PC-9 (cell line): Measurements from ENCODE around the gene NTNG1. TPM values are rescaled to one million over a fixed set of nuclear protein-coding genes. Genes with fewer than 3 reads are reported as not detected.

Experiments
- BruUV-seq: library from RNA; stranded (reverse); fragments of 400-500 nt; replicated peaks from 2 replicates; lab custom pipeline; 2021; lab: Mats Ljungman, UMichigan
- CTCF ChIA-PET: fragments of 300-600 bp; sonication (Branson Sonifier 250); formaldehyde crosslinking; loops from one replicate; lab custom pipeline; 2022; ENCODE audit warnings: antibody characterized with exemption; lab: Charles Lee
- POLR2A ChIA-PET: fragments of 300-600 bp; sonication (Branson Sonifier 250); formaldehyde crosslinking; loops from one replicate; lab custom pipeline; 2022; ENCODE audit warnings: antibody characterized with exemption; ENCODE audit not compliant: unreplicated experiment; lab: Charles Lee
- DNase-seq, 2 experiments: peaks; one replicate each; pipeline versions ENCODE4 v3.0.0 to v3.0.0-alpha.2; 2015 to 2022; ENCODE audit warnings: mixed read lengths in 1 of 2
- H2AFZ ChIP-seq: fragments of 200-600 bp; sonication (generic); 2 replicates; pipeline ENCODE4 v1.8.1; 2017; ENCODE audit warnings: antibody characterized with exemption
- H3F3A ChIP-seq: fragments of 200-600 bp; sonication (generic); 2 replicates; pipeline ENCODE4 v1.8.1; 2017; ENCODE audit warnings: antibody characterized with exemption, mild to moderate bottlenecking, low read depth; ENCODE audit not compliant: insufficient read depth
- H3K27ac ChIP-seq: fragments of 200-600 bp; sonication (generic); 2 replicates; pipeline ENCODE4 v1.6.1; 2016; ENCODE audit warnings: mixed run types
- H3K27me3 ChIP-seq: fragments of 200-600 bp; sonication (generic); 2 replicates; pipeline ENCODE4 v1.6.1; 2016; ENCODE audit warnings: low read depth, mixed run types; ENCODE audit not compliant: insufficient read depth
- H3K36me3 ChIP-seq: fragments of 200-600 bp; sonication (generic); 2 replicates; pipeline ENCODE4 v1.6.1; 2016; ENCODE audit warnings: low read depth, mixed run types
- H3K4me1 ChIP-seq: fragments of 200-600 bp; sonication (generic); replicated peaks from 2 replicates; pipeline ENCODE4 v1.6.1; 2016; ENCODE audit warnings: mixed run types; ENCODE audit not compliant: insufficient read depth
- H3K4me2 ChIP-seq: fragments of 200-600 bp; sonication (generic); 2 replicates; pipeline ENCODE4 v1.6.1; 2017; ENCODE audit warnings: mixed run types
- H3K4me3 ChIP-seq: fragments of 200-600 bp; sonication (generic); 2 replicates; pipeline ENCODE4 v1.6.1; 2016; ENCODE audit warnings: mixed run types
- H3K79me2 ChIP-seq: fragments of 200-600 bp; sonication (generic); 2 replicates; pipeline ENCODE4 v1.6.1; 2017; ENCODE audit warnings: low read depth, mixed run types
- H3K9me2 ChIP-seq: fragments of 200-600 bp; sonication (generic); 2 replicates; pipeline ENCODE4 v1.8.1; 2017; ENCODE audit warnings: mild to moderate bottlenecking; ENCODE audit not compliant: insufficient read depth
- H3K9me3 ChIP-seq: fragments of 200-600 bp; sonication (generic); 2 replicates; pipeline ENCODE4 v1.8.1; 2016; ENCODE audit warnings: low read depth; ENCODE audit not compliant: insufficient read depth
- H4K20me1 ChIP-seq: fragments of 200-600 bp; sonication (generic); 2 replicates; pipeline ENCODE4 v1.8.1; 2017; ENCODE audit not compliant: insufficient read depth
- CTCF ChIP-seq: fragments of 200-600 bp; sonication (generic); conservative IDR thresholded peaks from 2 replicates; pipeline ENCODE4 v1.6.1; 2017; ENCODE audit warnings: mixed run types, antibody characterized with exemption, mild to moderate bottlenecking, moderate library complexity
- EZH2 ChIP-seq: fragments of 200-600 bp; sonication (generic); IDR thresholded peaks from 2 replicates; pipeline ENCODE4 v1.8.0; 2017; ENCODE audit warnings: antibody characterized with exemption, low read depth
- intact Hi-C: fragments of 100-400 bp; cut with micrococcal nuclease; formaldehyde crosslinking; loops from one replicate; pipeline ENCODE4 v1.10.0; 2022; ENCODE audit not compliant: unreplicated experiment
- total RNA-seq: library from RNA; stranded (reverse); gene quantifications from 2 replicates; pipeline ENCODE4 v1.2.3, GENCODE V29; 2021

Gene NTNG1
- total RNA-seq, 1 experiment from 2014 or later = not detected

DNA sequence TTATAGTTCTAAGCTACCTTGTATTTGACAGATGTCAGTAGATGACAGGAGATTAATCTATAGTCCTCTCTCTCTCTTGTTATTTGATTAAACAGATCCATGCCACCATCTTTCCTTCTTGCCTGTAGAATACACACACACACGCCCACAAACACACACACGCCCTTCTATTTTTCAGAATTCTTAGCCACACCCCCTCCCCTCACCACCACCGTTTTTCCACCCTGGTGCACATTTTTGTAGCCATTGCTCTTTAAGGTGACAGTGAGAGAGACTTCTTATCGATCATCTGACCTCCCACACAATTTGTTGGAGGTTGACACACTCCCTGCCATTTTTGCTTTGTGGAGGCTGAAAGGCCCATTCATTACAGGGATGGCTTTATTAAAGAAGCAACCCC, 123.2 kb downstream of the NTNG1 start:
- Histone ChIP-seq H2AFZ (no peak overlapping the region), H3K79me2 (no peaks in the 10 kb centered on the region), H3K9me3 (no peaks in the 10 kb centered on the region), H3K27me3 (no peaks in the 10 kb centered on the region), H3K36me3 (no peaks in the 10 kb centered on the region), H3K4me3 (no peak overlapping the region), H3F3A (no peaks in the 10 kb centered on the region), H4K20me1 (no peaks in the 10 kb centered on the region), H3K4me1 (no peaks in the 10 kb centered on the region), H3K27ac (no peak overlapping the region), H3K4me2 (no peak overlapping the region), H3K9me2 (no peaks in the 10 kb centered on the region)
- CTCF ChIA-PET = no interaction called here
- no TSS peak for BruUV-seq
- POLR2A ChIA-PET = no interaction called here
- DNase-seq = no peak
- TF ChIP-seq EZH2 = no peak
- no peak for TF ChIP-seq CTCF
- intact Hi-C loops = no loop called here

DNA sequence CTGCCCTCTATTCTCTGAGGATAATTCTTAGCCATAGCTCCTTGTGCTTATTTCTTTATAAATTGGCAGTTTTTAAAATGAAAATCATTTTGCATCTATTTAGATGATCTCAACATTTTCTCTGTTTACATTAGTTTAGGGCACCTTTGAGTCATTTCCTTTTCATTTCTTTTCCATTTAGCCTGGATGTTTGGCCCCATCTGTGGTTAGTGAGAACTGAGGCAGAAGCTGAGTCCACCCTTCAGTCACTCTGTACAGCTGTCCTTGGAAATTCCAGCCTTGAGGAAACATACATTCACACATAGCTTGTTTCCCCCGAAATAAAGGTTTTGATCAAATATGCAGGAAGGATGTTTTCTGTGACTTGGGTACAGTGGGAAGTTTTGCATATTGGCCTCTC, 123.7 kb downstream of the NTNG1 start:
- no peak for TF ChIP-seq CTCF
- TF ChIP-seq EZH2 = no peak
- BruUV-seq = no TSS peak
- no peaks in the 10 kb centered on the region for H3K27me3 ChIP-seq
- no peaks in the 10 kb centered on the region for H3K9me2 ChIP-seq
- H3K36me3 ChIP-seq = no peaks in the 10 kb centered on the region
- ChIA-PET POLR2A (no interaction called here), CTCF (no interaction called here)
- DNase-seq = no peak
- H4K20me1 ChIP-seq = no peaks in the 10 kb centered on the region
- H3K4me1 ChIP-seq = no peaks in the 10 kb centered on the region
- no peaks in the 10 kb centered on the region for H3K79me2 ChIP-seq
- H2AFZ ChIP-seq = no peak overlapping the region
- H3K4me3 ChIP-seq = no peak overlapping the region
- H3K4me2 ChIP-seq = no peak overlapping the region
- no peaks in the 10 kb centered on the region for H3K9me3 ChIP-seq
- H3K27ac ChIP-seq = no peak overlapping the region
- no peaks in the 10 kb centered on the region for H3F3A ChIP-seq
- intact Hi-C loops = no loop called here

- no peak overlapping the region for H3K27ac ChIP-seq
- no TSS peak for BruUV-seq
- intact Hi-C loops = loop anchor here (5.0 kb wide), 1 partner anchor 480 kb away; no protein-coding TSS in a partner anchor
- H2AFZ ChIP-seq = no peak overlapping the region
- no peaks in the 10 kb centered on the region for H3K79me2 ChIP-seq
- no peaks in the 10 kb centered on the region for H3K9me3 ChIP-seq
- DNase-seq = no peak
- no peaks in the 10 kb centered on the region for H3K36me3 ChIP-seq
- H4K20me1 ChIP-seq = no peaks in the 10 kb centered on the region
- ChIA-PET POLR2A (interaction anchor here (0.7 kb wide), 1 partner anchor 1376 kb away, joined by 7 read pairs; no protein-coding TSS in a partner anchor), CTCF (no interaction called here)
- H3F3A ChIP-seq = no peaks in the 10 kb centered on the region
- no peaks in the 10 kb centered on the region for H3K4me1 ChIP-seq
- no peak for TF ChIP-seq EZH2
- TF ChIP-seq CTCF = no peak
- H3K4me3 ChIP-seq = no peak overlapping the region
- H3K27me3 ChIP-seq = no peaks in the 10 kb centered on the region
- no peaks in the 10 kb centered on the region for H3K9me2 ChIP-seq
- no peak overlapping the region for H3K4me2 ChIP-seq
Measured at GRCh38 chr1:107267489-107267888, 126.7 kb downstream of the NTNG1 start.
